Breast epithelium (tissue), 3 donors: ENCODE measurements around the gene TDP1.

Source experiments
- CTCF ChIP-seq, 3 donors: fragments of 450-650 bp; IDR thresholded peaks; one replicate each; pipeline ENCODE4 v1.5.1; 2016 to 2017; ENCODE audit warnings: antibody characterized with exemption in 3 of 3, mild to moderate bottlenecking in 3 of 3, moderate library complexity in 3 of 3
- POLR2A ChIP-seq: fragments of 450-650 bp; IDR thresholded peaks from one replicate; pipeline ENCODE4 v1.6.1; 2016; ENCODE audit warnings: antibody characterized with exemption, mild to moderate bottlenecking, moderate library complexity
- POLR2AphosphoS5 ChIP-seq, 3 donors: sonication (generic); formaldehyde crosslinking; IDR thresholded peaks; one replicate each; pipeline ENCODE4 v1.6.1; 2017; ENCODE audit warnings: antibody characterized with exemption in 3 of 3

- TF ChIP-seq POLR2A (no peak), CTCF (IDR thresholded peaks at IDR 0.05) (no peak), POLR2AphosphoS5 (IDR thresholded peaks at IDR 0.05) (no peak)
These were observed 30.9 kb downstream of the TDP1 start for GRCh38 chr14:89986462-89987160.
